ENCODE data around the gene KANTR. TPM values are rescaled to one million over a fixed set of nuclear protein-coding genes. Genes with fewer than 3 reads are reported as not detected.

Gene KANTR
- total RNA-seq, 1 experiment from 2014 or later = 6.8 TPM

DNA sequence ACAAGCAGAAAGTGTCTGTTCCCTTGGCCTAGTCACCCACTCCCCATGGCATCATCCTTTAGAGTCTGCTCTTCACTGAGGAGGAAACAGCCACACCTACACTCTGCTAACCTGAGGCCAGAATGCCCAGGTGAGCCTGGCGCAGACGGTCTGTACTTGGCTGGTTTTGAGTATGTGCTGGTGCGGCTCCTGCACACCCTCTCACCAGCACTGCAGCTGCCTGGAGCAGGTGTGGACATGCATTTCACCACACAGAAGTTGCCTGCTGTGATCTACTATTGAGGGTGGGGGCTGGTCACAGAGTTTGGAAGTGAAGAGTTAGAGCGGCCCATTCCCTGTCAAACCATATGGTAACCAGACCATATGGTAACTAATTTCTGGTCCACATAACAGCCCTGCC, 39.5 kb downstream of the KANTR start:
- POLR2A ChIA-PET = no interaction called here

DNA sequence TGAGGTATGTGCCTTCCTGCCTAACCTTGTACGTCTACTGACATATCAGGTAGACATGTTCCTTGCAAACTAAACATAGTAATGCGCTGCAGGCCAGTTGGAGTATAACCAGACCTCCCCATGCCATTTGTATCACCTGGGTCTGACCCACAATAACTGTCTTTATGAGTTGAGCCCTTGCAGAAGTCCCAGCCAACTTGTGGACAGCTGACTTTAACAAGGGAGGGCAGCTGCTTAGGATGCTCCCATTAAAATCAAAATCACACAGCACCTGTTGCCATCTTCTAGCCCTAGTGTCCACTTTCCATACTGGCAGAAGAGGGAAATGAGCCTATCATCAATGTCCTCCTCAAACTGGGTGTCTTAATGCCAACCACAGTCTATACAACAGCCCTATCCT, 41.6 kb downstream of the KANTR start:
- Histone ChIP-seq H3K9me3 (ENCODE audit: control insufficient read depth, insufficient read depth, low read depth, low read length) (no peaks in the 10 kb centered on the region), H3K27me3 (ENCODE audit: control insufficient read depth, insufficient read depth, low read length) (no peaks in the 10 kb centered on the region), H3K4me3 (ENCODE audit: low read depth in 2 of 2, low read length in 2 of 2) (no peak overlapping the region), H3K36me3 (ENCODE audit: control insufficient read depth, insufficient read depth, low read length) (no peaks in the 10 kb centered on the region), H3K4me1 (ENCODE audit: control insufficient read depth, insufficient read depth, low read length) (no peaks in the 10 kb centered on the region), H3K27ac (ENCODE audit: low read length) (no peak overlapping the region)
- ChIA-PET CTCF (no interaction called here), POLR2A (no interaction called here)
- no peak for DNase-seq (ENCODE audit: low read depth, low spot score)
- ATAC-seq = no peak
- no peak for TF ChIP-seq SIN3A (IDR thresholded peaks at IDR 0.05; ENCODE audit: borderline replicate concordance, insufficient read depth, low read depth, low read length)
- no peak for TF ChIP-seq POLR2AphosphoS5 (IDR thresholded peaks at IDR 0.05; ENCODE audit: low read depth, low read length)
- TF ChIP-seq, protein P1, sequence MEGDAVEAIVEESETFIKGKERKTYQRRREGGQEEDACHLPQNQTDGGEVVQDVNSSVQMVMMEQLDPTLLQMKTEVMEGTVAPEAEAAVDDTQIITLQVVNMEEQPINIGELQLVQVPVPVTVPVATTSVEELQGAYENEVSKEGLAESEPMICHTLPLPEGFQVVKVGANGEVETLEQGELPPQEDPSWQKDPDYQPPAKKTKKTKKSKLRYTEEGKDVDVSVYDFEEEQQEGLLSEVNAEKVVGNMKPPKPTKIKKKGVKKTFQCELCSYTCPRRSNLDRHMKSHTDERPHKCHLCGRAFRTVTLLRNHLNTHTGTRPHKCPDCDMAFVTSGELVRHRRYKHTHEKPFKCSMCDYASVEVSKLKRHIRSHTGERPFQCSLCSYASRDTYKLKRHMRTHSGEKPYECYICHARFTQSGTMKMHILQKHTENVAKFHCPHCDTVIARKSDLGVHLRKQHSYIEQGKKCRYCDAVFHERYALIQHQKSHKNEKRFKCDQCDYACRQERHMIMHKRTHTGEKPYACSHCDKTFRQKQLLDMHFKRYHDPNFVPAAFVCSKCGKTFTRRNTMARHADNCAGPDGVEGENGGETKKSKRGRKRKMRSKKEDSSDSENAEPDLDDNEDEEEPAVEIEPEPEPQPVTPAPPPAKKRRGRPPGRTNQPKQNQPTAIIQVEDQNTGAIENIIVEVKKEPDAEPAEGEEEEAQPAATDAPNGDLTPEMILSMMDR (IDR thresholded peaks at IDR 0.05) = no peak
- TF ChIP-seq, protein P2, sequence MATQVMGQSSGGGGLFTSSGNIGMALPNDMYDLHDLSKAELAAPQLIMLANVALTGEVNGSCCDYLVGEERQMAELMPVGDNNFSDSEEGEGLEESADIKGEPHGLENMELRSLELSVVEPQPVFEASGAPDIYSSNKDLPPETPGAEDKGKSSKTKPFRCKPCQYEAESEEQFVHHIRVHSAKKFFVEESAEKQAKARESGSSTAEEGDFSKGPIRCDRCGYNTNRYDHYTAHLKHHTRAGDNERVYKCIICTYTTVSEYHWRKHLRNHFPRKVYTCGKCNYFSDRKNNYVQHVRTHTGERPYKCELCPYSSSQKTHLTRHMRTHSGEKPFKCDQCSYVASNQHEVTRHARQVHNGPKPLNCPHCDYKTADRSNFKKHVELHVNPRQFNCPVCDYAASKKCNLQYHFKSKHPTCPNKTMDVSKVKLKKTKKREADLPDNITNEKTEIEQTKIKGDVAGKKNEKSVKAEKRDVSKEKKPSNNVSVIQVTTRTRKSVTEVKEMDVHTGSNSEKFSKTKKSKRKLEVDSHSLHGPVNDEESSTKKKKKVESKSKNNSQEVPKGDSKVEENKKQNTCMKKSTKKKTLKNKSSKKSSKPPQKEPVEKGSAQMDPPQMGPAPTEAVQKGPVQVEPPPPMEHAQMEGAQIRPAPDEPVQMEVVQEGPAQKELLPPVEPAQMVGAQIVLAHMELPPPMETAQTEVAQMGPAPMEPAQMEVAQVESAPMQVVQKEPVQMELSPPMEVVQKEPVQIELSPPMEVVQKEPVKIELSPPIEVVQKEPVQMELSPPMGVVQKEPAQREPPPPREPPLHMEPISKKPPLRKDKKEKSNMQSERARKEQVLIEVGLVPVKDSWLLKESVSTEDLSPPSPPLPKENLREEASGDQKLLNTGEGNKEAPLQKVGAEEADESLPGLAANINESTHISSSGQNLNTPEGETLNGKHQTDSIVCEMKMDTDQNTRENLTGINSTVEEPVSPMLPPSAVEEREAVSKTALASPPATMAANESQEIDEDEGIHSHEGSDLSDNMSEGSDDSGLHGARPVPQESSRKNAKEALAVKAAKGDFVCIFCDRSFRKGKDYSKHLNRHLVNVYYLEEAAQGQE (IDR thresholded peaks at IDR 0.05; ENCODE audit: insufficient read depth in 1 of 2, low read depth in 2 of 2, low read length in 1 of 2) = no peak
- TF ChIP-seq TCF7L2 (IDR thresholded peaks at IDR 0.05; ENCODE audit: low read depth, low read length) = no peak
- BruUV-seq (replicated peaks) = no TSS peak
- intact Hi-C loops (cut with micrococcal nuclease; ENCODE audit: unreplicated experiment) (no loop called here), in situ Hi-C loops (cut with HindIII; ENCODE audit: low pct_unique_long_range_greater_than_20kb, low sequenced_read_pairs) (no loop called here)

More for the DNA sequence above, 39.5 kb downstream of the KANTR start:
- no peaks in the 10 kb centered on the region for H3K27me3 ChIP-seq (ENCODE audit: control insufficient read depth, insufficient read depth, low read length)
- TF ChIP-seq, protein P1 (IDR thresholded peaks at IDR 0.05) = no peak
- no peak for TF ChIP-seq SIN3A (IDR thresholded peaks at IDR 0.05; ENCODE audit: borderline replicate concordance, insufficient read depth, low read depth, low read length)
- no peak for TF ChIP-seq TCF7L2 (IDR thresholded peaks at IDR 0.05; ENCODE audit: low read depth, low read length)
- TF ChIP-seq POLR2AphosphoS5 (IDR thresholded peaks at IDR 0.05; ENCODE audit: low read depth, low read length) = no peak
- TF ChIP-seq, protein P2 (IDR thresholded peaks at IDR 0.05; ENCODE audit: insufficient read depth in 1 of 2, low read depth in 2 of 2, low read length in 1 of 2) = no peak
- intact Hi-C loops (cut with micrococcal nuclease; ENCODE audit: unreplicated experiment) (no loop called here), in situ Hi-C loops (cut with HindIII; ENCODE audit: low pct_unique_long_range_greater_than_20kb, low sequenced_read_pairs) (no loop called here)
- ATAC-seq = no peak
- H3K4me1 ChIP-seq (ENCODE audit: control insufficient read depth, insufficient read depth, low read length) = no peaks in the 10 kb centered on the region
- no TSS peak for BruUV-seq (replicated peaks)
- no peak overlapping the region for H3K27ac ChIP-seq (ENCODE audit: low read length)
- CTCF ChIA-PET = no interaction called here
- DNase-seq (ENCODE audit: low read depth, low spot score) = no peak
- H3K36me3 ChIP-seq (ENCODE audit: control insufficient read depth, insufficient read depth, low read length) = no peaks in the 10 kb centered on the region
- H3K4me3 ChIP-seq (ENCODE audit: low read depth in 2 of 2, low read length in 2 of 2) = no peak overlapping the region
- no peaks in the 10 kb centered on the region for H3K9me3 ChIP-seq (ENCODE audit: control insufficient read depth, insufficient read depth, low read depth, low read length)
